RPMI8226 (cell line): ENCODE measurements around the gene DUS1L.

Experiments
- DNase-seq: peaks from one replicate; pipeline ENCODE4 v3.0.0-alpha.2; 2015

Gene DUS1L

GRCh38 chr17:82065638-82066303 is at the start of gene DUS1L:
DUS1L (minus strand) TSS chr17:82065804; CDS start chr17:82065059, 745 bp downstream.
- peak; percentile 78 for DNase-seq

GRCh38 chr17:82114872-82115271 is 49.3 kb upstream of the DUS1L start:
- DNase-seq = no peak

- DNase-seq = no peak
Observed at GRCh38 chr17:82114447-82114846, 48.8 kb upstream of the DUS1L start.

GRCh38 chr17:82113941-82114340 is 48.3 kb upstream of the DUS1L start:
- no peak for DNase-seq

GRCh38 chr17:82113422-82113821 is 47.8 kb upstream of the DUS1L start:
- DNase-seq = no peak

- DNase-seq = no peak
Observed at GRCh38 chr17:82112914-82113311, 47.3 kb upstream of the DUS1L start.

GRCh38 chr17:82112181-82112913 is 46.7 kb upstream of the DUS1L start:
- no peak for DNase-seq

- DNase-seq = no peak
Observed at GRCh38 chr17:82110298-82110697, 44.7 kb upstream of the DUS1L start.

- no peak for DNase-seq
Observed at GRCh38 chr17:82108961-82109475, 43.4 kb upstream of the DUS1L start.

- DNase-seq = no peak
Observed at GRCh38 chr17:82108496-82108945, 42.9 kb upstream of the DUS1L start.

GRCh38 chr17:82108038-82108437 is 42.4 kb upstream of the DUS1L start:
- DNase-seq = no peak

GRCh38 chr17:82107341-82107860 is 41.8 kb upstream of the DUS1L start:
- DNase-seq = peak; percentile 30

- DNase-seq = no peak
Observed at GRCh38 chr17:82106688-82107305, 41.2 kb upstream of the DUS1L start.

- peak; percentile 90 for DNase-seq
Observed at GRCh38 chr17:82105882-82106687, 40.5 kb upstream of the DUS1L start.

GRCh38 chr17:82105417-82105881 is 39.8 kb upstream of the DUS1L start:
- DNase-seq = no peak

- no peak for DNase-seq
Observed at GRCh38 chr17:82104797-82105416, 39.3 kb upstream of the DUS1L start.

- no peak for DNase-seq
Observed at GRCh38 chr17:82103553-82104451, 38.2 kb upstream of the DUS1L start.

GRCh38 chr17:82101767-82102679 is 36.4 kb upstream of the DUS1L start:
- DNase-seq = no peak

GRCh38 chr17:82101301-82101715 is 35.7 kb upstream of the DUS1L start:
- no peak for DNase-seq
